Fibroblast of peridontal ligament (primary cell): ENCODE measurements around the gene RIPOR3.
"Not testable (repeated sequence)": the region's sequence is repeated elsewhere in the genome, so short reads cannot be mapped to it uniquely, and the experiment has no call there.

ENCODE experiments used
- DNase-seq: peaks from one replicate; pipeline ENCODE4 v3.0.0-alpha.2; 2010; ENCODE audit errors: extremely low read depth

Gene RIPOR3

GRCh38 chr20:50554694-50555579, 136.4 kb downstream of the RIPOR3 start:
- no peak for DNase-seq

DNA sequence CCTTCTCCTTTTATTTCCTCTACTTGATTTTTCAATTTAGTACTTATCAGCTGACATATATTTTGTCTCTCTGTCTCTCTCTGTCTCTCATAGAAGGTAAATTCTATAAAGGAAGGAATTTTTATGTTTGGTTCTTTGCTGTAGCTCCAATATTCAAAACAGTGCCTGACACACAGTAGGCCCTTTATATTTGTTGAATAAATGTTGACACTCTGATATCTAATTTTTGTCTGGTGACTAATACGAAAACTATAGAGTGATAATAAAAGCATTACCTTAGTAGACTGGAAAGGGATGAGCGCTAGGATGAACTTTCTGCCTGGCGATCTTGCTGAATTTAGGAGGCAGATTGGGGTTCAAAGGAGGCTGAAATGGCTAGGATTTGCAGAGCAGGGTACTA, 138.4 kb downstream of the RIPOR3 start:
- DNase-seq, result no peak

DNA sequence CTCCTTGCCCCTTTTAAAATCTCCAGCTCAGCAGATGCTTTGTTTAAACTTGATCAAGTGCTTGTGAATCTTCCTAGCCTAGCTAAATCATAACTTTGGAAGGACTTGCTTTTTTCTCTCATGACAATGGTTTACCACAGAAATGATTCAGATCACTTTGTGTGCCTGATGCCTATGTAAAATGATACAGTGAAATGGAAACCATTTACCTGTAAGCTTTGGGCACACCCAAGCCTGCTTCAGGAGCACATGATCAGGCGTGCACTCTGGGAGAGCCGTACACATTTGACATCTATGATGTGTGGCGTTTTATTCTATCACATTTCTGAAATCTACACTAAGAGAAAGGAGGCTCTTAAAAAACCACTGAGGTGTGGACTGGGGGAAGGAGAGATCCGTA, 140.1 kb downstream of the RIPOR3 start:
- no peak for DNase-seq

GRCh38 chr20:50550531-50550930, 140.8 kb downstream of the RIPOR3 start:
- no peak for DNase-seq

DNA sequence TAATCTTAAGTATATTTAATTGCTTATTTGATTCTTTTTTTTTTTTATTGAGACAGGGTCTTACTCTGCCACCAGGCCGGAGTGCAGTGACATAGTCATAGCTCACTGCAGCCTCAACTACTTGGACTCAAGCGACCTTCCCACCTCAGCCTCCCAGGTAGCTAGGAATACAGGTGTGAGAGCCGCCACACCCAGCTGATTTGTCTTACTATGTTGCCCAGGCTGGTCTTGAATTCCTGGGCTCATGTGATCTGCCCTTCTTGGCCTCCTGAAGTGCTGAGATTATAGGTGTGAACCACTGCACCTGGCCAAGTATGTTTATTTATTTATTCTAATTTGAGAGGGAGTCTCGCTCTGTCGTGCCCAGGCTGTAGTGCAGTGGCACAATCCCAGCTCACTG, 142.9 kb downstream of the RIPOR3 start:
- DNase-seq, result no peak

DNA sequence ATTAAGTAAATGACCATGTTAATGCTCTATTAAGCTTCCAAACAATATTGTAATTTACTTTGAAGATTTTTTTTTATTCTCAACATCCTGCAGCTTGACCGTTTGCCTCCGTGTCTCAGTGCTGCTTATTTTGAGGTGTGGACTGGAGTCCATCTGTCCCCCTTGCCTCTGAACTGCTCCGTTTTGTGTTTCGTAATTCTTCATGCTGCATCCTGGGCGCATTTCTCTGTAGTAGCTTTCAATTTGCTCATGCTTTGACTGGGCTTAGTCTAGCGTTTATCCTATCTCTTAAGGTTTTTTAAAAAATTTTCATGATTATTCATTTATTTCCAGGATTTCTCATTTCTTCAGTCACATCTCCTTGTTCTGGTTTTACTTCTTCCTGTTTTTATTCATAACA, 143.4 kb downstream of the RIPOR3 start:
- DNase-seq, result no peak

GRCh38 chr20:50546729-50547314, 144.5 kb downstream of the RIPOR3 start:
- DNase-seq, result no peak

GRCh38 chr20:50545126-50545525, 146.2 kb downstream of the RIPOR3 start:
- no peak for DNase-seq

GRCh38 chr20:50543326-50543725, 148.0 kb downstream of the RIPOR3 start:
- DNase-seq, result no peak

DNA sequence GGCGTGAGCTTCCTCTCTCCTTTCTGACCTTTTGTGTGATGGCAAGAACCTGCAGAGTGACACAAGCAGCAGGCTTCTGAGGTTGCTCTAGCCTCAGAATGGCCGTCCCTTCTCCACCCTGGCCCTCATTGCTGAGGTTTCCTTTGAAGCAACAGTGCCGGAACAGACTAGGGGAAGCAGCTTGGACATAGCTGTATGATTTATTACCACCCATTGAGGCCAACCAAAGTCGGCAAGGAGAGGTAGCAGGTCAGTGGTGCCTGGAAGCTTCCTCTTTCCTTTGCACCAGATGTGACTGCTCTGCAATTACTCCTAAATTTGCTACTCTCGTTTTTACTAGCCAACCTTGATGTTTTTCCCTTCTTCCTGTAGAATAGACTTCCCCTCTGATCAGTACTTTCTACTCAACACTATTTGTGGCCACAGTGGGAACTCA, 149.7 kb downstream of the RIPOR3 start:
- DNase-seq, result no peak

DNA sequence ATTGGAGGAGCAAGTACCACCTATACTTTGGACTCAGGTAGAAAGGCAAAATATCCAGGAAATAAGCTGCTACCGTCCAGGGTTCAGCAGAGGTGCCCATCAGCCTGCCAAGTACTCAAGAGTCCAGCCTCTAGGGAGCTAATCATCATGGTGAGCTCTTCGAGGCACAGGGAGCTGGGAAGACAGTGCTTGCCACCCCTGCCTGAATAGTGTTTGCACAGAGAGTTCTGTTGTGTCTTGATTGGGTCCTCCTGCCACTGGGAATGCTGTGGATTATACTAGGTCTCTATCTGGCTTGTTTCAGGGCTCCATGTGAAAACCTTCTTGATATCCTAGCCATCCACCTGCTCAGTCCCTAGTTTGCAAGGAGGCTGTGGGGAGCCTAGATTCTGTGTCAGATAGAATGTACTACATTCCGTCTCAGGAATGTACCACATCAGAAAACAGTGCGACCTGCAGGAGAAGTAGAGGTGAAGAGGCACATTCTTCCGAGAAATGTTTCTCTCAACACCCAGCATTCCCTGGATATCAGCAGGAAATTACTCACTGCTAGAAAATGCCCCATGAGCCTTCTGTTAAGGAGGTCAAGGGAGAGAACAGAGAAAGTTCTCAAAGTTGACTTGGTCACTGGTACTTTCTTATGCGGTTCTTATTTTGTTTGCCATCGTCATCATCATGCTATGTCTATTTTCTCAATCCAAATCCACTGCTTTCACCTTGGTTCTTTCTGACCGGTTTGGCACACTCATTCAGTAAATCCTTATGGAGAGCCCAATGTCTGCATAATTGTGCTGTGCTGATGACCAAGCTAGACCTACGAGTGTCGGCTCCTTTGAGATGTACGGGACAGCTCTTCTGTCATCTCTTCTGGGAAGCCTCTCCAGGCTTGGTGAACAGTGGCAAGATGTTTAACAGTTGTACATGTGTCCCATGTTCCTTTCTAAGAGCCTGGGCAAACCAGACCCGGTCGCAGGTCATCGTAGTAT, 150.4 kb downstream of the RIPOR3 start:
- peak; percentile 50 for DNase-seq

GRCh38 chr20:50539798-50540197, 151.5 kb downstream of the RIPOR3 start:
- not testable (repeated sequence) for DNase-seq

DNA sequence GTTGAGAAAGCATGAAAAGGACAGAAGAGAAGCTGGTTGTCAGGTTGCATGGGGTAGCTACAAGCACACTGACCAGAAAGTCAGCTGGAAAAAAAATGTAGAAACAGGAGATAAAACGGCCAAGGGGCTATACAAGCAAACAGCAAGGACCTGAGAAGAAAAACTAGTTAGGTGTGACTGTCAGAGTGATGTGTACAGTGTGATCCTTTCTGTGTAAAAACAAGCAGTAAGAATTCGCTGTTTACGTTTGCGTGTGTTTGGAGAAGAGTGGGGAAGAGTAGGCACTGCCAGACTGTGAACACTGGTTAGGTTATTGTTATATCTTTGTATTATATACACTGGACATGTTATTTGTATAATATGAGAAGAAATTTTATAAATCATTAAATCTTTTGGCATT, 153.1 kb downstream of the RIPOR3 start:
- DNase-seq, result no peak

DNA sequence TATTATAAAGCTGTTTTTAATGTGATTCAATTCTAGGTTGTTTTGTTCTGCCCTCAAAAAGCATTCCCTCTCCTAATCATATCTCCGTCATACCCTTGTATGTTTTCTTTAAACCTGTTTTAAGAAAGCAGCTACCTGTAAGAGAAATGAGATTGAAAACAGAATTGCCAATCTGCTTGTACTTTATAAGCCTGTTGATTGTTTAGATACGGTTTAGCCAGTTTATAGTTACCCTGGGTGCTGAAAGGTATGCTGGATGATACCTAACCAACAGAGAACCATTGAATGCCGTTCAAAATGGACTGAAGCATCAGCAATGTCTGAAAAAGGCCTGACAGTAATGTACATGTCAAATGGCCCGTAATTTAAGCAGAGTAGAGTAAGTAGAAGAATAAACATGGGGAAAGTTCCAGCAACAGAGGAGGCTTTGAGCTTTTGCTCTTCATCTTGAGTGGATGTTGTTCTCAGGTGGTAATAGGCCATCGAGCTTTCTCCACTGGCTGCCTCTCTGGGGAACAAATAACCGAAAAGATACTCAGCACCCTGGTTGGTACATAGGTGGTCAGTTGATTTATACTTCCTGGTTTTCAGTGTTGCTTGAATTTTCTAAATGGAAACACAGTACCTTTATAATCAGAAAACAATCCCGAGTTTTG, 153.7 kb downstream of the RIPOR3 start:
- no peak for DNase-seq

- no peak for DNase-seq
These were observed 155.0 kb downstream of the RIPOR3 start for GRCh38 chr20:50536333-50536732.
